NCI-H2081 treated with DMSO at 0.1 percent for 48 hours (cell line): ENCODE measurements around the gene NAE1.
"Not testable (repeated sequence)": the region's sequence is repeated elsewhere in the genome, so short reads cannot be mapped to it uniquely, and the experiment has no call there.

Experiments
- DNase-seq: peaks from one replicate; lab custom pipeline; 2025; lab: John Stamatoyannopoulos, UW

NAE1 gene

GRCh38 chr16:66830422-66831404 is at the start of gene NAE1:
TSS of gene NAE1 (minus strand) at chr16:66830976. CDS start at chr16:66830899, 77 bp downstream.
- DNase-seq: peak; percentile 27

DNA sequence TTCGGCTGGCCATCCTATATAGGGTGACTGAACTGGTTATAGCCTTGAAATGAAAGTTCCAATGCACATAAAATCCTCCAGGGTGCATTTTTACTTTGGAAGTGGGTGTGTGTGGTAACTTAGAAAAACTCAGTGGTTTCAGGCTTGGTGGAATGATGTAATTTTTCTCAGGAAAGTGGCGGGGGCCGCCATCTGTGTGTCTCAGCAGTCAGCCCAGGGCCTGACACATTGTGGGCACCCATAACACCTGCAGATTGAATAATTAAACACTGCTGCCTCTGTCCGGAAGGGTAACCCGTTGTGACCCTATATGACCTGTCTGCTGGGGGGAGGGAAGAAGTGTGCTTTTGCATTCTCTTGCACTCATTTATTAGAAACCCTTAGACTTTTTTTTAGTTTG is 47.3 kb upstream of the NAE1 start:
- no peak for DNase-seq

GRCh38 chr16:66874079-66874775 is 43.5 kb upstream of the NAE1 start:
- no peak for DNase-seq

- no peak for DNase-seq
Observed at GRCh38 chr16:66873685-66874055, 42.9 kb upstream of the NAE1 start.

GRCh38 chr16:66872943-66873684 is 42.3 kb upstream of the NAE1 start:
- DNase-seq: no peak

DNA sequence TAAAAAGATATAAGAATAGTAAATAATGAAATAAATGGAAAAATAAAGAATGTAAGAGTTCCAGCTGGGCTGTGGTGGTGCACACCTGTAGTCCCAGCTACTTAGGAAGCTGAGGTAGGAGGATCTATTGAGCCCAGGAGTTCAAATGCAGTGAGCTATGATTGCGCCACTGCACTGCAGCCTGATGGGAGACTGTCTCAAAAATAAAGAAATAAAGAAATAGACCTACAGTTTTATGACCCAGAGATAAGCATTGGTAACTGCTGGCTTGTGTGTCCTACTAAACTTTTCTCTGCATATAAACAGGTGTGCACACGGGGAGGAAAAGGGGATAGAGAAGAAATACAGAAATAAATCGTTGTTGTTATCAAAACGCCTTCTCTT is 41.8 kb upstream of the NAE1 start:
- DNase-seq: no peak

- DNase-seq: no peak
Observed at GRCh38 chr16:66871840-66872239, 41.1 kb upstream of the NAE1 start.

- DNase-seq: not testable (repeated sequence)
Observed at GRCh38 chr16:66871363-66871762, 40.6 kb upstream of the NAE1 start.

- DNase-seq: no peak
Observed at GRCh38 chr16:66869424-66869823, 38.6 kb upstream of the NAE1 start.

DNA sequence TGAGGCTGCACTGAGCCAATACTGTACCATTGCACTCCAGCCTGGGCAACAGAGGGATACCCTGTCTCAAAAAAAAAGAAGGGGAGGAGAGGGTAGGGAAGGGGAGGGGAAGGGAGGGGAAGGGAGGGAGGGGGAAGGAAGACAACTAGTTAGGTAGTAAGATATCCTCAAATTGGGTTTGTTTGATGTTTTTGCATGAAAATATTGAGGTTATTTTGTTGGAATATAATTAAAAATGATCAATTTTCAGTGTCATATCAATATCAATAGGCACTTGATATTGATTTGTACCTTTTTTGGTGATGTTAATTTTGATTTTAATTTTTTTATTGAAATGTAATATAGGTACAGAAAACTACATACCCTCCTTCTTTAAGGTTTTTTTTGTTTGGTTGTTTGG is 32.9 kb upstream of the NAE1 start:
- no peak for DNase-seq

DNA sequence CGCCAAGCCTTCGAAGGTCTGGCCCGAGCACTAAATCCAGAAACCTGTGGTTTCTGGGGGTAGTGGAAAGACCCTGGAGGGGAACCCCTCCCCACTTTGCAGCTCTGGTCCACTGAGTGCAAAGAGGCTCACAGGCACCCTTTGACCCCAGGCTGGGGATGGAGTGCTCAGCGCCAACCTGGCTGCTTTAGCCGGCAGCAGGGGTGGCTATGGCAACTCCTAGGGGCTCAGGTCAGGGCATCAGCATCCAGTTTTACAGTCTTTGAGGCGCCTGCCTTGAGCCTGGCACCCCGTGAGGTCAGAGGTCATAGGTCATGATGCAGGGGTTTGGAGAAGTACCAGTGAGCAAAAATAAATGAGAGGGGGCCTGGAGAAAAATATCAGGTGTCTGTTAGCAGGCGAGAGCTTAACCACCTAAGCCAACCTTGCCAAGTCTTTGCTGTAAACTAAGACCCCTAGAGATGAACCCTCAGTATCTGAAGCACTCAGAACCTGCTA is 31.3 kb upstream of the NAE1 start:
- no peak for DNase-seq

- DNase-seq: no peak
Observed at GRCh38 chr16:66859397-66860068, 28.8 kb upstream of the NAE1 start.

GRCh38 chr16:66858740-66859396 is 28.1 kb upstream of the NAE1 start:
- DNase-seq: no peak

DNA sequence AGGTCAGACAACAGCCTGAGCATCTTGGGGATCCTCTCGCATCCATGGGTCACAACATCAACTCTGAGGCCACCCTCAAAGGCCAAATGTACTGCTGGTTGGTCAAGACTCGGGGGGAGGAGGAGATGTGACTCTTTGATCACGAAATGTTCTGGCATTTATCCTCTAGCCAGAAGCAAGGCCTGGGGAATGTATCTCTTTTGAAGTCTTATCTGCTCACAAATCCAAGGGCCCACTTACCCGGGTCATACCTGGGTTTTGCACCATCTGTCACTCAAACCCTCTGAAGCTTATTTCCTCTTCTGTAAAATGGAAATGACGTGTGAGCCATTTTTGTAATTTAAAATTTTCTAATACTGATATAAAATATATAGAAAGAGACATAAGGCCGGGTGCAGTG is 26.7 kb upstream of the NAE1 start:
- DNase-seq: no peak

DNA sequence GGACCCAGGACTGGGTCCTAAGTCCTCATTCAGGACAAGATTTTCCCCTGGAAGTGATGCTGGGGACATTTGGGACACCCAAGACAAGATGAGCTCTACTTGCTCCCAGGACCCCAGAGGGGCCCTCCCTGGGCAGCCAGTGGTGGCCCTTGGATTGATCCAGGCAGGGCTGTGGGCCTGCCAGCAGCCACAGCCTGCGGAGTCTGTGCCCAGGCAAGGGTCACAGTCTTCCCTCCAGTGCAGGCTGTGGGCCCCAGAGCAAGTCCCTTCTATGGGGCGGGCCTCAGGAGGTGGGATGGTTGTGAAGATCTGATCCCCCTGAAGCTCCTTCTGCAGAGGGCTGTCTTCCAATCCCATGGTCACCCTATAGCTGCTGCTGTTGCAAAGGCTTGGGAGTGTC is 26.0 kb upstream of the NAE1 start:
- DNase-seq: no peak

GRCh38 chr16:66856184-66856730 is 25.5 kb upstream of the NAE1 start:
- no peak for DNase-seq

DNA sequence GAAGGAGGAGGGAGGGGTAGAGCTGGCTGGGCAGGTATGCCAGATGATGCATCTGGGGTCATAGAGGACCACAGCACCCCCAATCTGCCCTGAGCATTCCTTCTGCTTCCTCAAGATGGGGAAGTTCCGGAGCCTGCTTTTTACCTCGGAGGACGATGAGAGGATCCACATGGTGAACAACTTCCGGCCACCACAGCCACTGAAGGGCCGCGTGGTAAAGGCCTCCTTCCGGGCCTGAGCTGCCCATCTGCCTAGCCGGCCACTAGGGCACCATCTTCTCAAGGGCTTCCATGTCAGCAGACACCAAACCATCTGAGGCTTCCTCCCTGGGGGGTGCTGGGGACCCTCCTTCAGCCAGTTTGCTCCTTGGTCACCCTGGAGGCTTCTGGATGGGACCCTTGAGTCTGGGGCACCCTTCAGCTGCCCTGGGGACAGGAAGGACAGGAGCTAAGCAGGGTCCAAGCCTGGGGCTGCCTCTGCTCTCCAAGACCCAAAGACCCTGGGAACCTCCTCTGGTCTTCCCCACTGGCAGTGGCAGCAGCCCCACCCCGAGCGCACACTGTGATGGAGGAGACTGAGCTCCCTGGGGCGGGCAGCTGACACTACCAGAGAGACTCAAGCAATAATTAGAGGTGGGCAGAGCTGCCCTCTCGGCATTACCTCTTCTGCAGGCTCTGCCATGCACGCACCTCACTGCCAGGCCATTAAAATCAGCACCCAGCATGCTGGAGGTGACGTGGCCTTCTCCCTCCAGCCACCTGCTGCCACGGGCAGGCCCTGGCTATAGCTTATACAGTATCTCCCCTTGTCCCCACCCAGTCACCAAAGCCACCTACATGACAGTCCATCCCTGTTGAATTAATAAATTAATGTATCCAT is 22.7 kb upstream of the NAE1 start:
- DNase-seq: no peak

DNA sequence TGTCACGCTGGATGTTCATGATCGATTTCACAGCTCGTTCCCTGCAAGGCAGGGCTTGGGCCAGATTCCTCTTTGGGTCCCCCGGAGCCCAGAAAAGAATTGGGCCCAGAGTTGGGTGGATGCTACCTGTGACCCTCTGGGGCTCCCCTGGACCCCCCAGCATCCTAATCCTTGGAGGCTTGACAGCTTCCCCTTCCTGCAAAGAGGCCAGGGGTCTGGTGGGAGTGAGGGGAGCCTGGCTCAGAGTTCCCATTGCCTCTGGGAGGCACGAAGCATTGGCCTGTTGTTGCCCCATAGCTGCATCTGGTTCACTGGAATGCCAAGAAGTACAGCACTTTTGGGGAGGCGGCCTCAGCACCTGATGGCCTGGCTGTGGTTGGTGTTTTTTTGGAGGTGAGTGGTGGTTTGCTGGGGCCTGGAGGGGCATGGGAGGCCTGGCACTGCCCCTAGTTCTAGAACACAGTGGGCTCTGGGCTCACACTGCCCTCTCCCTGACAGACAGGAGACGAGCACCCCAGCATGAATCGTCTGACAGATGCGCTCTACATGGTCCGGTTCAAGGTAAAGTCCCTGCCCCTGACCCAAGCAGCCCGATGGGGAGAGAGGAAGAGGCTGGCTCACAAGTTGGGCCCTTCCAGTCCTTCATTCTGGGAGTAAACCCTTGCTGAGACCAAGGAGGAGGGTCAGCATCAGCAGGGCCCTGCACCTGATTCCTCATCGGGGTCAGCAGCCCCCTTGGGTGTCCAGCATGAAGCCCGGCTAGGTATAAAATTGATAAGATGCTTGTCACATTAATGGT is 20.6 kb upstream of the NAE1 start:
- no peak for DNase-seq
